Measurements from ENCODE around the gene TRMT6.

GRCh38 chr20:5975778-5976177 lies 25.4 kb upstream of the TRMT6 start:
- TF ChIP-seq POLR2AphosphoS5 (IDR thresholded peaks at IDR 0.05) (no peak), CTCF (IDR thresholded peaks at IDR 0.05) (no peak)

Measured in sigmoid colon (tissue), 4 donors.